ENCODE measurements around the gene ZNF891.

The ZNF891 gene

GRCh38 chr12:133058203-133059113 lies 71.6 kb downstream of the ZNF891 start (continued):
- TF ChIP-seq ZNF280D (tag by site-specific recombination; IDR thresholded peaks at IDR 0.05), result peak; percentile 75
- TF ChIP-seq TRIM28 (IDR thresholded peaks at IDR 0.05; ENCODE audit: borderline replicate concordance, low read length), result peak; percentile 98; the same call in 1 of the 2 replicates
- TF ChIP-seq SETDB1 (IDR thresholded peaks at IDR 0.05; ENCODE audit: insufficient read length, low read length), result peak; percentile 100
- no peak for TF ChIP-seq ZNF785 (tag by site-specific recombination; IDR thresholded peaks at IDR 0.05)
- TF ChIP-seq ZNF274 (IDR thresholded peaks at IDR 0.05; ENCODE audit: low read length), result peak; percentile 94
- TF ChIP-seq ZNF274 (tag by site-specific recombination; IDR thresholded peaks at IDR 0.05; ENCODE audit: borderline replicate concordance), result peak; percentile 99
- no peak for TF ChIP-seq ZNF747 (tag by site-specific recombination; IDR thresholded peaks at IDR 0.05)
- no peak; the same call in 1 of the 2 replicates for TF ChIP-seq ZNF133 (tag by site-specific recombination; IDR thresholded peaks at IDR 0.05)

- ChIA-PET CTCF (interaction anchor here (1.0 kb wide), 1 partner anchor 82 kb away, joined by 4 read pairs; no protein-coding TSS in a partner anchor), POLR2A (no interaction called here)
- Histone ChIP-seq H3K4me3 (ENCODE audit: low read depth, low read length) (no peak overlapping the region), H3K9me3 (ENCODE audit: control insufficient read depth, insufficient read depth, low read depth, low read length) (no peaks in the 10 kb centered on the region), H3K27ac (ENCODE audit: extremely low read depth, low read depth, low read length) (no peak overlapping the region), H3K4me1 (ENCODE audit: control insufficient read depth, insufficient read depth, low read length) (no peaks in the 10 kb centered on the region), H3K36me3 (ENCODE audit: control insufficient read depth in 2 of 2, insufficient read depth in 1 of 2, low read length in 2 of 2) (peaks cover 11 to 35% of the 10 kb centered on the region in 2 experiments)
- TF ChIP-seq SETDB1 (IDR thresholded peaks at IDR 0.05; ENCODE audit: insufficient read length, low read length) (peak; percentile 3), ZBTB7A (tag by site-specific recombination; IDR thresholded peaks at IDR 0.05; ENCODE audit: low read depth) (no peak), HOXC10 (CRISPR knock-in tag; IDR thresholded peaks at IDR 0.05) (no peak), ZNF843 (tag by site-specific recombination; IDR thresholded peaks at IDR 0.05) (no peak), ZNF501 (tag by site-specific recombination; IDR thresholded peaks at IDR 0.05) (no peak)
These were observed 72.6 kb downstream of the ZNF891 start for GRCh38 chr12:133057446-133057845.

Data from HEK293 (cell line).